Hematopoietic multipotent progenitor cell treated with erythropoietin and hydrocortisone succinate and interleukin-3 and kit ligand, for 8 days (in vitro differentiated cells): ENCODE data around the gene CMTM4.
"Not testable (repeated sequence)": the region's sequence is repeated elsewhere in the genome, so short reads cannot be mapped to it uniquely, and the experiment has no call there.

Experiments
- DNase-seq: peaks from one replicate; pipeline ENCODE4 v3.0.0-alpha.2; 2015

Gene CMTM4

GRCh38 chr16:66668777-66669444, 27.6 kb downstream of the CMTM4 start:
- no peak for DNase-seq

- no peak for DNase-seq
Observed at GRCh38 chr16:66667944-66668343, 28.6 kb downstream of the CMTM4 start.

- peak; percentile 25 for DNase-seq
Observed at GRCh38 chr16:66662445-66663194, 33.9 kb downstream of the CMTM4 start.

GRCh38 chr16:66661671-66662346, 34.7 kb downstream of the CMTM4 start:
- DNase-seq = not testable (repeated sequence)

GRCh38 chr16:66661210-66661560, 35.4 kb downstream of the CMTM4 start:
- no peak for DNase-seq

- DNase-seq = peak; percentile 36
Observed at GRCh38 chr16:66660422-66661209, 35.9 kb downstream of the CMTM4 start.

GRCh38 chr16:66658860-66659190, 37.7 kb downstream of the CMTM4 start:
- DNase-seq = no peak

- no peak for DNase-seq
Observed at GRCh38 chr16:66658143-66658859, 38.2 kb downstream of the CMTM4 start.

- DNase-seq = no peak
Observed at GRCh38 chr16:66656547-66656946, 40.0 kb downstream of the CMTM4 start.

- no peak for DNase-seq
Observed at GRCh38 chr16:66653581-66654350, 42.8 kb downstream of the CMTM4 start.

GRCh38 chr16:66652661-66653360, 43.7 kb downstream of the CMTM4 start:
- DNase-seq = no peak

- DNase-seq = no peak
Observed at GRCh38 chr16:66651965-66652364, 44.6 kb downstream of the CMTM4 start.

GRCh38 chr16:66651474-66651765, 45.1 kb downstream of the CMTM4 start:
- no peak for DNase-seq

GRCh38 chr16:66650707-66651473, 45.7 kb downstream of the CMTM4 start:
- peak; percentile 83 for DNase-seq

- no peak for DNase-seq
Observed at GRCh38 chr16:66649636-66650205, 46.8 kb downstream of the CMTM4 start.

GRCh38 chr16:66649167-66649566, 47.4 kb downstream of the CMTM4 start:
- DNase-seq = no peak

- no peak for DNase-seq
Observed at GRCh38 chr16:66647866-66648265, 48.7 kb downstream of the CMTM4 start.

GRCh38 chr16:66641387-66641786, 55.2 kb downstream of the CMTM4 start:
- DNase-seq = no peak

- no peak for DNase-seq
Observed at GRCh38 chr16:66640724-66641314, 55.7 kb downstream of the CMTM4 start.
